Putamen (tissue), 1 donor: ENCODE results near the gene FEV.

Source experiments
- DNase-seq: peaks from one replicate; pipeline ENCODE4 v3.0.0-alpha.2; 2016; ENCODE audit warnings: low spot score

FEV gene

GRCh38 chr2:219017201-219017931 is 32.4 kb upstream of the FEV start:
- peak; percentile 68 for DNase-seq

- DNase-seq, result no peak
These were observed 31.7 kb upstream of the FEV start for GRCh38 chr2:219016721-219017120.

- DNase-seq, result no peak
These were observed 25.9 kb upstream of the FEV start for GRCh38 chr2:219010873-219011272.

GRCh38 chr2:219010162-219010756 is 25.3 kb upstream of the FEV start:
- DNase-seq, result no peak

- no peak for DNase-seq
These were observed 24.3 kb upstream of the FEV start for GRCh38 chr2:219009294-219009693.

- no peak for DNase-seq
These were observed 19.0 kb upstream of the FEV start for GRCh38 chr2:219003979-219004378.

- DNase-seq, result no peak
These were observed 18.3 kb upstream of the FEV start for GRCh38 chr2:219003267-219003634.

GRCh38 chr2:219002395-219003266 is 17.6 kb upstream of the FEV start:
- no peak for DNase-seq

- DNase-seq, result no peak
These were observed 16.8 kb upstream of the FEV start for GRCh38 chr2:219001577-219002394.

GRCh38 chr2:219001100-219001576 is 16.2 kb upstream of the FEV start:
- DNase-seq, result no peak

- no peak for DNase-seq
These were observed 15.6 kb upstream of the FEV start for GRCh38 chr2:219000569-219000960.

- no peak for DNase-seq
These were observed 15.0 kb upstream of the FEV start for GRCh38 chr2:218999881-219000568.

- DNase-seq, result no peak
These were observed 14.3 kb upstream of the FEV start for GRCh38 chr2:218999021-218999880.

- no peak for DNase-seq
These were observed 13.5 kb upstream of the FEV start for GRCh38 chr2:218998414-218999002.

- no peak for DNase-seq
These were observed 12.7 kb upstream of the FEV start for GRCh38 chr2:218997731-218998130.

GRCh38 chr2:218996937-218997336 is 12.0 kb upstream of the FEV start:
- DNase-seq, result no peak

- peak; percentile 72 for DNase-seq
These were observed 11.2 kb upstream of the FEV start for GRCh38 chr2:218995972-218996711.

GRCh38 chr2:218995561-218995960 is 10.6 kb upstream of the FEV start:
- DNase-seq, result no peak
